Esophagus (tissue), 2 donors: Measurements from ENCODE around the gene TSHZ2. TPM values are rescaled to one million over a fixed set of nuclear protein-coding genes. Genes with fewer than 3 reads are reported as not detected.

Source experiments
- H3K27ac ChIP-seq, 2 donors: one replicate each; pipeline ENCODE4 v1.5.1; 2013; ENCODE audit warnings: low read depth in 2 of 2, mild to moderate bottlenecking in 2 of 2, inconsistent platforms in 1 of 2, low read length in 1 of 2, moderate library complexity in 1 of 2
- H3K27me3 ChIP-seq, 2 donors: one replicate each; pipeline ENCODE4 v1.6.1; 2013; ENCODE audit warnings: low read length in 2 of 2, control low read depth in 1 of 2, mild to moderate bottlenecking in 1 of 2; ENCODE audit not compliant: insufficient read depth in 2 of 2, control insufficient read depth in 1 of 2
- H3K36me3 ChIP-seq, 2 donors: one replicate each; pipeline ENCODE4 v1.6.1; 2013; ENCODE audit warnings: low read length in 1 of 2; ENCODE audit not compliant: control insufficient read depth in 2 of 2, insufficient read depth in 2 of 2
- H3K4me1 ChIP-seq, 2 donors: one replicate each; pipeline ENCODE4 v1.6.1; 2013; ENCODE audit warnings: low read length in 1 of 2; ENCODE audit not compliant: control insufficient read depth in 2 of 2, insufficient read depth in 2 of 2
- H3K4me3 ChIP-seq, 2 donors: one replicate each; pipeline ENCODE4 v1.5.1; 2013; ENCODE audit warnings: low read length in 2 of 2, mild to moderate bottlenecking in 2 of 2, low read depth in 1 of 2, moderate library complexity in 1 of 2
- H3K9me3 ChIP-seq, 2 donors: one replicate each; pipeline ENCODE4 v1.6.1; 2013; ENCODE audit warnings: mild to moderate bottlenecking in 2 of 2, low read depth in 1 of 2, low read length in 1 of 2, moderate library complexity in 1 of 2; ENCODE audit not compliant: control insufficient read depth in 2 of 2, insufficient read depth in 1 of 2
- WGBS, 2 donors: extraction: QIAGEN DNeasy Blood & Tissue Kit; methylation state at CpG; one replicate each; pipeline ENCODE4 v1.1.7; 2013; 5-methylcytosine and 5-hydroxymethylcytosine counted together
- polyA plus RNA-seq, 2 donors: library from polyadenylated mRNA; stranded (reverse); fragments of 200-250 nt; gene quantifications; one replicate each; pipeline ENCODE4 v1.2.3, GENCODE V29; 2013
- donor health status: healthy with polysubstance abuse.
- donor health status: Bipolar disorder and iron deficiency.

The TSHZ2 gene
- polyA plus RNA-seq, 2 donors, result 4.6 to 11.7 TPM

- Histone ChIP-seq H3K4me3 (no peak overlapping the region), H3K27me3 (no peaks in the 10 kb centered on the region), H3K27ac (no peak overlapping the region), H3K9me3 (no peaks in the 10 kb centered on the region), H3K4me1 (no peaks in the 10 kb centered on the region), H3K36me3 (peaks cover 0 to 2% of the 10 kb centered on the region in 2 donors)
- WGBS, 2 donors, result 58 to 69% methylated on average over 10 of the region's 10 CpGs
Measured at GRCh38 chr20:53003420-53004154, 31.4 kb downstream of the TSHZ2 start.

- Histone ChIP-seq H3K9me3 (no peaks in the 10 kb centered on the region), H3K4me3 (no peak overlapping the region), H3K4me1 (no peaks in the 10 kb centered on the region), H3K27ac (no peak overlapping the region), H3K27me3 (no peaks in the 10 kb centered on the region), H3K36me3 (peaks cover 0 to 2% of the 10 kb centered on the region in 2 donors)
- 83 to 84% methylated on average over 9 of the region's 9 CpGs for WGBS, 2 donors
Measured at GRCh38 chr20:53004267-53004813, 32.2 kb downstream of the TSHZ2 start.

- Histone ChIP-seq H3K27me3 (no peaks in the 10 kb centered on the region), H3K36me3 (peaks cover 0 to 2% of the 10 kb centered on the region in 2 donors), H3K4me1 (no peaks in the 10 kb centered on the region), H3K27ac (no peak overlapping the region), H3K9me3 (no peaks in the 10 kb centered on the region), H3K4me3 (no peak overlapping the region)
- 85 to 89% methylated on average over 5 of the region's 5 CpGs for WGBS, 2 donors
Measured at GRCh38 chr20:53009979-53010735, 38.0 kb downstream of the TSHZ2 start.

- Histone ChIP-seq H3K4me1 (no peaks in the 10 kb centered on the region), H3K9me3 (no peaks in the 10 kb centered on the region), H3K36me3 (no peaks in the 10 kb centered on the region), H3K27me3 (no peaks in the 10 kb centered on the region), H3K27ac (no peak overlapping the region), H3K4me3 (no peak overlapping the region)
- 80 to 93% methylated on average over 2 of the region's 2 CpGs for WGBS, 2 donors
Measured at GRCh38 chr20:53011640-53012039, 39.5 kb downstream of the TSHZ2 start.

- no peaks in the 10 kb centered on the region for H3K27me3 ChIP-seq
- no peak overlapping the region for H3K4me3 ChIP-seq
- 81 to 85% methylated on average over 2 of the region's 2 CpGs for WGBS, 2 donors
- H3K27ac ChIP-seq, result no peak overlapping the region
- H3K9me3 ChIP-seq, result no peaks in the 10 kb centered on the region
- no peaks in the 10 kb centered on the region for H3K36me3 ChIP-seq
- no peaks in the 10 kb centered on the region for H3K4me1 ChIP-seq
Measured at GRCh38 chr20:53013183-53013582, 41.0 kb downstream of the TSHZ2 start.

GRCh38 chr20:53013847-53014246 is 41.7 kb downstream of the TSHZ2 start:
- H3K9me3 ChIP-seq, result no peaks in the 10 kb centered on the region
- H3K36me3 ChIP-seq, result no peaks in the 10 kb centered on the region
- no peaks in the 10 kb centered on the region for H3K27me3 ChIP-seq
- WGBS, 2 donors, result 54 to 56% methylated on average over 4 of the region's 4 CpGs
- no peak overlapping the region for H3K4me3 ChIP-seq
- H3K27ac ChIP-seq, result no peak overlapping the region
- H3K4me1 ChIP-seq, result no peaks in the 10 kb centered on the region

GRCh38 chr20:53016071-53016470 is 43.9 kb downstream of the TSHZ2 start:
- Histone ChIP-seq H3K27ac (no peak overlapping the region), H3K36me3 (no peaks in the 10 kb centered on the region), H3K4me3 (no peak overlapping the region), H3K4me1 (no peaks in the 10 kb centered on the region), H3K9me3 (no peaks in the 10 kb centered on the region), H3K27me3 (no peaks in the 10 kb centered on the region)
- 97 to 98% methylated on average over 2 of the region's 2 CpGs for WGBS, 2 donors

- Histone ChIP-seq H3K4me3 (no peak overlapping the region), H3K27ac (no peak overlapping the region), H3K4me1 (no peaks in the 10 kb centered on the region), H3K36me3 (no peaks in the 10 kb centered on the region), H3K27me3 (no peaks in the 10 kb centered on the region), H3K9me3 (no peaks in the 10 kb centered on the region)
- WGBS, 2 donors, result 92 to 97% methylated on average over 5 of the region's 5 CpGs
Measured at GRCh38 chr20:53016534-53017042, 44.4 kb downstream of the TSHZ2 start.

- Histone ChIP-seq H3K4me3 (no peak overlapping the region), H3K36me3 (no peaks in the 10 kb centered on the region), H3K27me3 (no peaks in the 10 kb centered on the region), H3K4me1 (no peaks in the 10 kb centered on the region), H3K9me3 (no peaks in the 10 kb centered on the region), H3K27ac (no peak overlapping the region)
- WGBS, 2 donors, result 85 to 87% methylated on average over 4 of the region's 4 CpGs
Measured at GRCh38 chr20:53017206-53017605, 45.0 kb downstream of the TSHZ2 start.
